HG03039 (cell line): ENCODE measurements around the gene ZNF318.
"Not testable (repeated sequence)": the region's sequence is repeated elsewhere in the genome, so short reads cannot be mapped to it uniquely, and the experiment has no call there.

Experiments
- ATAC-seq: cut with Tn5 transposase; IDR thresholded peaks from one replicate; pipeline ENCODE4 v1.9.1; 2021; ENCODE audit warnings: mild to moderate bottlenecking, moderate library complexity; ENCODE audit not compliant: unreplicated experiment

ZNF318 gene

DNA sequence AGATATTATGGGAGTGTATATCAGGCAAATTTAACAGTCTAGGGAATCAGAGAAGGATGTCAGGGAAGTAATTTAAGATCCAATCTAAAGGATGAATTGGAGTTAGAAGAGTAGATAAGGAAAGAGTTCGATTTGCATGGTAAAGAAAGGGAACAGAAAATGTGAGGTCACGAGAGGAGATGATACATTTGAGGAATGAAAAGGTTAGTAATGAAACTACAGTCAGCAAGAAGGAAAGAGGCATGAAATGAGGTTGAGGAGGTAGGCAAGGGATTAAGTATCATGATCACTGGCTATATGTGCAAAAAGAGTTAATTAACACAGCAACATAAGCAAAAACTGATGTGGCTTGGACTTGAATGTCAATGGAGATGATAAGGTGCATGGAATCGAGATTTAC lies 22.4 kb downstream of the ZNF318 start:
- ATAC-seq: no peak

- not testable (repeated sequence) for ATAC-seq
These were observed 23.2 kb downstream of the ZNF318 start for GRCh38 chr6:43346243-43346642.

DNA sequence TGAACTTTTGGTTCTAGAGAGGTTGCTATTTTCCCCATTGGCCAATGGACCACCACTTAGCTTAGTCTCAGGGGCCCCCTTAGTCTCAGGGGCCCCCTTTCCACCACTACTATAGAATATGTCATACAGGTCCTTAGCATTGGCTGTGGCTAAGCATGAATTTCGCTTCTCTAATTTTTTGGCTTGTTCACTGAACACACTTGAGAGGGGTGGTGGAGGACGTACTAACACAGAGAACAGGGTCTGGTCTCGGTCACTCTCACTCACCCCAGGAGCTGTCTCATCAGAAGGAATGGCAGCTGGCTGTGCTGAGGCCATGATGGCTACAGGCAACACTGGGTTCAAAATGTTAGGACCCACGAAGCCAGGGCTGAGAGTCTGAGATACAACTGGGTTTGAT lies 30.3 kb downstream of the ZNF318 start:
- no peak for ATAC-seq

GRCh38 chr6:43338243-43338642 lies 31.2 kb downstream of the ZNF318 start:
- ATAC-seq: no peak

- no peak for ATAC-seq
These were observed 33.1 kb downstream of the ZNF318 start for GRCh38 chr6:43336382-43336781.

DNA sequence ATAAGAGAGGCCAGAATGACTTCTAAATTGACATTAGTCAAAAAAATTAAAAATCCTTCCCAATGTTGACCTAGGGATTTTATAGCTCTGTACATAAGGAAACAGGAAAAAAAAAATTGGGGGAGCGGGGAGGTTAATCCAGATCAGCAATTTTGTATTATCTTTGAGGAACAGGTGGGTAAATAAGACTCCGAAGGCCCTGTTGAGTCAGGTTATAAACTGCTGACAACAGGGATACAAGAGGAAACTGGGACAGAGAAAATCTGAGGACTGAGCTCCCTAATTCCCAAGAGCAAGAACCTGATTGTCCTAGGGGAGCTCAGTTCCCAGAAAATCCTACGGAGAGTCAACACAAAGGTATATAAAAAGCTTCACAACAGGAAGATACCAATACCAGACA lies 34.0 kb downstream of the ZNF318 start:
- no peak for ATAC-seq

DNA sequence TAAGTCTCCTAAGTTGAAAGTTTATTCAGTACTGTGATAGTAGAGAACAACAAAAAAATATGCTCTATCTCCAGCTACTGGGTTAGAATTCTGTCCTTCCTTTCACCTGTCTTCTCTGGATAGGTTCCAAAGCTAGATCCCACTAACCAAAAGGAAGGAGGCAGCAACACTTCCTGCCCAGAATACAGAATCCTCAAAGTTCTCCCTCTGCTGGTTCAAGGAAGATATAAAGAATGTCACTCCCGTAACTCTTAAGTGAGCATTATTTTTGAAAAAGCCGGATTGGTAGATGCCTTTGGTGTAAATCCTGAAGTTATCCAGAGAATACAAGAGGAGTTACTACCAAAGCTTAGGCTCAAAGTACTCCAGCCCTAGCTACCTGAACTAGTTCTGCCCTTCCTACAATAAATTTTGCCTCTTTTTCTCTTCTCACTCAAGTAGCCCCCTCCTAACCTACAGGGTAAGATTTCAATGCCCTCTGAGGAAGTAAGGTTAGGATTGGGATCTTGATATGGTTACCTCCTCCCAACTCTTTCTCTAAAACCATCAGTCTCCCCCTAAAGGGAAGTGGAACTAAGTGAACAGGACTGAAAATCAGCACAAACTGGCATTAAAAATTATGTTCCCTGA lies 34.9 kb downstream of the ZNF318 start:
- ATAC-seq: no peak

- no peak for ATAC-seq
These were observed 37.6 kb downstream of the ZNF318 start for GRCh38 chr6:43331891-43332290.

- no peak for ATAC-seq
These were observed 38.0 kb downstream of the ZNF318 start for GRCh38 chr6:43331470-43331869.

DNA sequence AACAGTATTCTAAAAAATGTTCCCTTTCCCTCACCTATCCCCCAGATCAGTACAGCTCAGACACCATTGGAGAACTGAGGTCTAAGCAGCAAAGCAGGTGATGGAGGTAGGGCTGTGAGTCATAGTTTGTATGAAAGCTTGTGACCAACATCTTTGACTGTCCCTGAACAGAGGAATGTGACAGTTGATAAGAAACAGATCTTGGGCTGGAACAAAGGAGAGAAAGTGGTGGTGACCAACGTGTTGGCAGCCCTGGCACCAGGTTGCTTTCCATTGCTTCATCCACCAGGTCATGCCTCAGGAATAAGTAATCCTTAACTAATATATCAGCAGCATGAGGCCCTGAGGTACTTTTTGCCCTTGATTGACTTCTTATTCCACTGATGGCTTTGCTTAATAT lies 40.9 kb downstream of the ZNF318 start:
- ATAC-seq: no peak

- ATAC-seq: no peak
These were observed 43.6 kb downstream of the ZNF318 start for GRCh38 chr6:43325876-43326275.

DNA sequence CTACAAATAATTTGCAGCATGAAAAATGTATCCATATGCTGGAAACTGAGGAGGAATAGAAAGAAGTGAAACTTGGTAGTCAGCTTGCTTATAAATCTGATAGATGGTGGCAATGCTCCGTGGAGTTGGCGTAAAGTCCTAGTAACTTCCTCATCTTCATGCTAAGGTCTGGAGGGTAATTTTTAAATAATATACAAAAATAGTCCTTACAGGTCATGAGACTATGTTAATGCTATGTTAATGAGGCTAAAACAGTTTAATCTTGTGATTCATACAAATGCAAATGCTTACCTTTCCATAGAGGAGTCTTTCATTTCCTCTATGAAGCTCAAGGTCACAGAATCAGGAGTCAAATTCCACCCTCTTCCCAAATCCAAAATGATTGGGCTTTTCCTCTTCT lies 51.4 kb downstream of the ZNF318 start:
- ATAC-seq: no peak

DNA sequence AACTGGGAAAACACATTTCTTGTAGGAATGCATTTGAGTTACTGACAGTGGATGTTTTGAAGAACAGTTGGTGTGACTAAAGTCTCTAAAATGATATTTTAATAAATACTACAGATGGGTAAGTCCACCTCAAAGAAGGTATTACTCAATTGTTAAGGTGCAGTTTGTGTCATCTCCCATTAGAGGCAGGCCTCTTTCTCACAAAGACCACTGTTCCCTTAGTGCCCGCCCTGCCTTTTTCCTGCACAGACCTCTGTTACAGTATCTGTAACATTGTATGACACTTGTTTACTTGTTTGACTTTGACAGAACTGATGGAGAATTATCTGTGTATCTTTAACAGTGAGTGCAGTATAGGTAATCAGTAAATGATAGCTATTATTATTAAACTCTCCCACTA lies 55.6 kb downstream of the ZNF318 start:
- no peak for ATAC-seq

DNA sequence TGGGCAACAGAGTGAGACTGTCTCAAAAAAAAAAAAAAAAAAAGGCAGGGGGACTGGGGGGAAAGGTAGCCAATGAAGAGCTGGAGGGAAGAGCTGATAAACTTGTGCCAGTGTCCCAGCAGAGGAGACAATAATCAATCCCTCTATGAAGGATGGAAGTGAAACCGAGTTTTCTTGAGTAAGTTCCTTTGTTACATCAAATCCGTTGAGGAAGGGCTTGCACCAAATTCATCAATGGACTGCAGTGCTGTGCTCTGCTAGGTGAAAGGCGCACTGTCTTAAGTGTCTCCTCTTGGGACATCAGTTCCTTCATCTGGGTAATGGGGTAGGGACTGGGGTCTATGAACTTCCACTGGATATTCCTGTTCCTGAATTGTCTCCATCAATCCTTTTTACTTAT lies 57.8 kb downstream of the ZNF318 start:
- ATAC-seq: no peak

GRCh38 chr6:43310624-43311023 lies 58.8 kb downstream of the ZNF318 start:
- ATAC-seq: no peak

DNA sequence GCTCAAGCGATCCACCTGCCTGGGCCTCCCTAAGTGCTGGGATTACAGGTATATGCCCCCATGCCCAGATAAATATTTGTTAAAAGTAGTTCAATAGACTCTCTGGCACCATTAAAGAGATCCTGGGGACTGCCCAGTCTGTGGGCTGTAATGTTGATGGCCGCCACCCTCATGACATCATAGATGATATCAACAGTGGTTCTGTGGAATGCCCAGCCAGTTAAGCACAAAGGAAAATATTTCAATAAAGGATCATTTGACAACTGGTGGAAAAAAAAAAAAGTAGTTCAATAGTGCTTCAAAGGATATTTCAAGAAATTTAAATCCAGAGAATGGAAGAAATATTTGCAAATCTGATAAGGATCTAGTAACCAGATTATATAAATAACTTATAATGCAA lies 59.3 kb downstream of the ZNF318 start:
- ATAC-seq: no peak

DNA sequence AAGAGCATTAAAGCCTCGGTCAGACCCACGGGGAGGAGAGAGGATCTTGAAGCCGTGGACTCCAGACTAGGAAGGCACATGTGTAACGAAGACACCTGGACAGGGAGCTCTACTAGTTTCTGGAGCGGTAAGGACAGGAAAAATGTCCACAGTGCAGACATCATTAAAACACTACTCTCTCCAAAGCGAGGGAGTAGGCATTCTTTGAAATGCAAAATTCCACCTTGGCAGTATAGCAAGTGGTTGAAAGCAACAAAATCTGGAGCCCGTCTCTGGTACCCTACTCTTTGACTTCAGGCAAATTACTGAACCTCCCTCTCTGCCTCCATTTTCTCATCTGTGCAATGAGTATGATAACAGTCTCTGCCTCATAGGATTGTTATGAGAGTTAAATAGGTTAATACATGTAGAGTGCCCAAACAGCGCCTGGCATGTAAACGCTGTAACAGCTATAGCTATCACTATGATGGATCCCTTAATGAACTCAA lies 60.4 kb downstream of the ZNF318 start:
- ATAC-seq: no peak

DNA sequence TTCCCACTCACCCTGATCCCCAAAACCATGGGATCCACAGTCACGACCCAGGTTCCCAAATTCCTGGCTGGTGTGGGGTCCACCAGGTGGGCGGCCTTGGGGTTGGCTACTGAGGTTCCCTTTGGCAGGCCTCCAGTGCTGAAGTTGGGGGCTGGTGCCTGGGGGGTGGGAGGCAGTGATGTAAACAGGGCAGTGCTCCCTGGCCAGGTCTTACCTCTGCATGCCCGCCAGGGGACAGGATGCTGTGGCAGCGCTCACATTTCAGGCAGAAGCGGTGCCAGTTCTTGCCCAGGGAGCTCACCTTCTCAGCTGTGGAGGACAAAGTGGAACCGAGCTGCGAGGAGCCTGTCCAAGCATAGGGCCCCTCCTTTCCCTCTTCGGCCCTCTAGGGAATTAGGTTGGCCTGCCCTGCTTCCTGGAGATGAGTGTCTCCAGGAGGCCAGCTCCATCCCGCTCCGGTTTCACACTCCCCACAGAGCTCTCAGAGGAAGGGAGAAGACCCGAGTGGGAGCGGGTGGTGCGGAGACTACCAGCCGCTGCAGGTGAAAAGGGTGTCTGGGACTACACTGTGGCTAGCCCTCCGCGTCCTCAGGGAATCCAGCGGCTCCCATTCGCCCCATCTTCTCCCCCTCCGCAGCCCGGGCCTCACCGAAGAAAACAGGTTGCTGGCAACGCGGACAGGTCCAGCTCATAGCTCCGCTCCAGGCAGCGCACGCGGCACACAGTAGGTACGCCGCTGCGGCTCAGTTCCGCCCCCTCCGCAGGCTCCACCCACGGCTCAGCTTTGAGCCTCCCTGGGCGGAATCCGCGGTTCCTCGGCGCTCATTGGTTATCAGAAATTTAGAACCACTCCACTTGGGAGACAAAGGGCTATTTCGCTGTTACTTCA lies 61.1 kb downstream of the ZNF318 start, which contains the start of gene CRIP3:
TSS of gene CRIP3 (minus strand) at position 726 of the 889 bp plus-strand sequence. CDS start at position 692, 34 bp downstream.
- no peak for ATAC-seq

DNA sequence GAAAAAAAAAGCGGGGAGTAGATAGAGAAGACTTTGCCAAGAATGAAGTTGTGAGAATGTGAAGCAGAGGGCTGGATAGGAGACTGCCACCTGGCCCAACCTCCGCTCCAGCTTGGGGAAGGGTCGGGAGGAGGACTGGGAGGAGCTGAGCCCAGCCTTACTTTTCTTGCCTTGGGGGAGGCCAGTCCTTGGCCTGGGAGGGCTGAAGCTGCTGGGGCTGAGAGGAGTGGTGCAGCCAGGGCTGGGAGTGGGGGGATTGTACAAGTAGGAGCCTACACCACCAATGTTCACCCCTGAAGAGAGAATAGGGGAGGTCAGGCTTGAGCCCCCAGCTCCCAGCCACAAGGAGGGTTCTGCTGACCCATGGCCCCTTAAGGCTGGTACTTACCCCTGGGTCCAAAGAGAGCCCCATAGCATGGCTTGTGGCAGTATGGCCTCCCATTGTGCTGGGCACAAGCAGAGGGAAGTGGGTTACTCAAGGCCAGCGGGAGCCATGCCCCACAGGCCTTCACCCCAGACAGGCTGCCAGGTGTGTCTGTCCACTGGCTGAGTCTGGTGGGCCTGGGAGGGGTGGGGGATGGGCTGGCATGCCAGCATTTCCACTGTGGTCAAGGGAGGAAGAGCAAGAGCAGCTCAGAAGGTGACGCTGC lies 61.9 kb downstream of the ZNF318 start:
- ATAC-seq: no peak

DNA sequence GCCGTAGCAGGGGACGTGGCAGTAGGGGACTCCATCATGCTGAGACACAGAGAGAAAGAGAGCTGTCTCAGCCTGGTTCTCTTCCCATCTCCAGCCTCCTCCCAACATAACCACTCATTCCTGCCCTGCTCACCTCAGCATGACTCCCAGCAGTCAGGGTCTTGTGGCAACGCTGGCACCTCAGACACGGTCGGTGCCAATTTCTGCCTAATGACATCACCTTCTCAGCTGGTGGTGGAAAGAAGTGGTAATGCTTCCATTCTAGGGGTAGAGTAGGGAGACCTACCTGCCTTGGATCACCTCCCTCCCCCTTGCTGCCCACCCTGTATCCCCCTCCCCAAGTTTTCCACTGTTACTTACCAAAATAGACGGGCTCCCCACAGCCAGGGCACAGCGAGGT lies 63.4 kb downstream of the ZNF318 start:
- no peak for ATAC-seq

DNA sequence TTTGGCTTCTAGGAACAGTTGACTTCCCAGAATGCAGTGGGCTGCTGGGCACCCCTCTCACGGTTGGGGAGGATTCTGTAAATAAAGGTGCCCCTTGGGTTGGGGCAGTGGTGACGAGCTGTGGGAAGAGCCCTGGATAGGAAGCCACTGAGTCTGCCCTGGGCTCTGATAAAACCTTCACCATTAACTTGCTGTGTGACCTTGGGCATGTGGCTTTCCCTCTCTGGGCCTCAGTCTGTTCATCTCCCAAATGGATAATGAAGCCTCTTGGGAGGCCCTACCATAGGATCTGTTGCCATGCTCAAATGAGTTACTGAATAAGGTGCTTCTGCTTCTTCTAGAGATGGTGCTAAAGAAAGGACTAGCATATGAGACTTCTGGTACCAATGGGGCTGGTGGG lies 64.6 kb downstream of the ZNF318 start:
- no peak for ATAC-seq

DNA sequence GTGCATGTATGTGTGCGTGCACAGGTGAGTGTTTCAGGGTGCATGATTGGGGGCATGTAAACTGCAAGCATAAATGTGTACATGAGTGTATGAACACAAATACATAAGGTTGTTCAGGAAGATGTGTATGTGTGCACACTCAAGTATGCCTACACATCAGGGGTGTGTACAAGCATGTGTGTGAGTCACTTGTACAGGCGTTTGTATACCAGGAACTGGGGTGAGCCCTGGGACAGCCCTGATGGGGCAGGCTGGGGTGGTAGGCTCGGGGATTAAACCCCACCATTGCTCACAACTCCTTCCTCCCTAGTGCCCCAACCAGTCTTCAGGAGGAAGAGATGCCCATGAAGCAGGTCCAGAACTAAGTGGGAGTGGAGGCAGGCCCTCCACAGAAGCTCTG lies 65.1 kb downstream of the ZNF318 start:
- no peak for ATAC-seq
